Activated CD8-positive, alpha-beta memory T cell treated with anti-CD3 and anti-CD28 coated beads, Interleukin-2, amount 10 ng/mL, durations not matched to agents 7 days and 5 days (primary cell): ENCODE results near the gene COLEC12. TPM values are rescaled to one million over a fixed set of nuclear protein-coding genes. Genes with fewer than 3 reads are reported as not detected.

ENCODE experiments used
- ATAC-seq: fragments of 150-1000 bp; cut with Tn5 transposase; one replicate; pipeline ENCODE4 v1.10.0; 2021; ENCODE audit warnings: moderate library complexity
- CTCF ChIA-PET: fragments of 350-600 bp; sonication (Branson Sonifier 250); formaldehyde crosslinking; loops from one replicate; lab custom pipeline; 2021; ENCODE audit warnings: antibody characterized with exemption; lab: Charles Lee
- DNase-seq: peaks from one replicate; pipeline ENCODE4 v3.0.0-alpha.2; 2020
- H3K27ac Mint-ChIP-seq: one replicate; pipeline ENCODE4 v1.8.0; 2021; ENCODE audit warnings: mild to moderate bottlenecking, mixed read lengths
- H3K27me3 Mint-ChIP-seq: one replicate; pipeline ENCODE4 v1.8.0; 2021; ENCODE audit warnings: mixed read lengths
- H3K36me3 Mint-ChIP-seq: one replicate; pipeline ENCODE4 v1.8.0; 2021; ENCODE audit warnings: mild to moderate bottlenecking, mixed read lengths
- H3K4me1 Mint-ChIP-seq: one replicate; pipeline ENCODE4 v1.8.0; 2021; ENCODE audit warnings: mixed read lengths
- H3K4me3 Mint-ChIP-seq: one replicate; pipeline ENCODE4 v1.8.0; 2021; ENCODE audit warnings: mild to moderate bottlenecking, moderate library complexity, mixed read lengths
- H3K9me3 Mint-ChIP-seq: one replicate; pipeline ENCODE4 v1.8.0; 2022; ENCODE audit warnings: low read depth, mixed read lengths
- total RNA-seq, 2 experiments: library from RNA; stranded (reverse); gene quantifications; one replicate each; pipeline ENCODE4 v1.2.3, GENCODE V29; 2021

The COLEC12 gene
- total RNA-seq, 2 experiments from 2014 or later, result not detected

- no peaks in the 10 kb centered on the region for H3K36me3 Mint-ChIP-seq
- no peaks in the 10 kb centered on the region for H3K27me3 Mint-ChIP-seq
- H3K27ac Mint-ChIP-seq, result no peak overlapping the region
- peaks cover 3% of the 10 kb centered on the region for H3K9me3 Mint-ChIP-seq
- H3K4me3 Mint-ChIP-seq, result no peak overlapping the region
- peaks cover 4% of the 10 kb centered on the region for H3K4me1 Mint-ChIP-seq
- ATAC-seq (no peak), DNase-seq (no peak)
- CTCF ChIA-PET, result interaction anchor here (1.2 kb wide), 1 partner anchor 324 kb away, joined by 3 read pairs; no protein-coding TSS in a partner anchor
Measured at GRCh38 chr18:515838-516237, 15.3 kb upstream of the COLEC12 start.

DNA sequence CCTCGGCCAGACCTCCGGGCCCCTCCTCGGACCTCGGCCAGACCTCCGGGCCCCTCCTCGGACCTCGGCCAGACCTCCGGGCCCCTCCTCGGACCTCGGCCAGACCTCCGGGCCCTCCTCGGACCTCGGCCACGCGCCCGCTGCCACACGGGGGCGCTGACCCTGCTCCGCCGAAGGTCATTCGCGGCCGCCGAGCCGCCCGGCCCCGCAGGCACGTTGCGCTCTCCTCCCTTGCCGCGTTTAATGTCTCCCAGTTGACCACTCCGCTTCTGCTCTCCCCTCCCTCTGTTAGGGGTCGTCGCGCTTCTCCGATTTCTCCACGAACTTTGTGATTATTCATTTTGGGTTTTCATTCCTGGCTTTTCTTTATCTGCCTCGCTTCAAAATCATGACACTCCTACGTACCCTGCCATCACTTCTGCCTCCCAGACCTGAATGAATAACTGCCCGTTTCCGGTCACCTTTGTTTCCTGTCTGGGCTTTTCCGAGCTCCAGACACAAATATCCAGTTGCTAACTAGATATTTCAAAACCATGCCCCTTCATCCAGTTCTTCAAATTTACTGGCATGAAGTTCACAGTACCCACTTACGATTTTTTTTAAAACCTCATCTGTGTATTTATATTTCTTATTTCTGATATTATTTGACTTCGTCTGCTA, 14.8 kb upstream of the COLEC12 start:
- peaks cover 4% of the 10 kb centered on the region for H3K4me1 Mint-ChIP-seq
- H3K9me3 Mint-ChIP-seq, result peaks cover 3% of the 10 kb centered on the region
- ATAC-seq (no peak), DNase-seq (no peak)
- H3K36me3 Mint-ChIP-seq, result no peaks in the 10 kb centered on the region
- no peak overlapping the region for H3K27ac Mint-ChIP-seq
- no peaks in the 10 kb centered on the region for H3K27me3 Mint-ChIP-seq
- H3K4me3 Mint-ChIP-seq, result no peak overlapping the region
- CTCF ChIA-PET, result no interaction called here

DNA sequence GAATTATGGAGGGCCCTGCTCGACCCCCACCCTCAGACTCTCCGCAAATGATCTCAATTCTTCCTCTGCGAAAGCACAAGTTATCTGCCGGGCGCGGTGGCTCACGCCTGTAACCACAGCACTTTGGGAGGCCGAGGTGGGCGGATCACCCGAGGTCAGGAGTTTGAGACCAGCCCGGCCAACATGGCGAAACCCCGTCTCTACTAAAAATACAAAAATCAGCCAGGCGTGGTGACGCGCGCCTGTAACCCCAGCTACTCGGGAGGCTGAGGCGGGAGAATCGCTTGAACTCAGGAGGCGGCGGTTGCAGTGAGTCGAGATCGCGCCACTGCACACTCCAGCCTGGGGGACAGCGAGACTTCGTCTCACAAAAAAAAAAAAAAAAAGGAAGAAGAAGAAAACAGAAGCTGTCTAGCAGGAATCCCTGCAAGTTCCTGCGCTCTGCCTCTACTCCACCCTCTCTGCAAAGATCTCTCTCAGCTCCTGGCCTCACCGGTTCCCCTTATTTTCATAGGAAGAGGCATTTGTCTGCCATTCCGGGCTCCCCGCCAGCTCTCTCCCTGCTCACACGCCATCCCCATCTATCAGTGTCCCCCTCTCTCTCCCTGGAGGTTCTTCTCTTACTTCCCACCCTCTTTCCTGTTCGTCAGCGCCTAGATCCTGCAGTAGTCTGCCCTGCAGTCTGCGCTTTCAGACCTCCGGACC, 13.5 kb upstream of the COLEC12 start:
- H3K27ac Mint-ChIP-seq, result no peak overlapping the region
- no peaks in the 10 kb centered on the region for H3K27me3 Mint-ChIP-seq
- CTCF ChIA-PET, result no interaction called here
- DNase-seq (no peak), ATAC-seq (no peak)
- no peaks in the 10 kb centered on the region for H3K36me3 Mint-ChIP-seq
- H3K4me1 Mint-ChIP-seq, result peaks cover 3% of the 10 kb centered on the region
- H3K4me3 Mint-ChIP-seq, result no peak overlapping the region
- peaks cover 3% of the 10 kb centered on the region for H3K9me3 Mint-ChIP-seq

DNA sequence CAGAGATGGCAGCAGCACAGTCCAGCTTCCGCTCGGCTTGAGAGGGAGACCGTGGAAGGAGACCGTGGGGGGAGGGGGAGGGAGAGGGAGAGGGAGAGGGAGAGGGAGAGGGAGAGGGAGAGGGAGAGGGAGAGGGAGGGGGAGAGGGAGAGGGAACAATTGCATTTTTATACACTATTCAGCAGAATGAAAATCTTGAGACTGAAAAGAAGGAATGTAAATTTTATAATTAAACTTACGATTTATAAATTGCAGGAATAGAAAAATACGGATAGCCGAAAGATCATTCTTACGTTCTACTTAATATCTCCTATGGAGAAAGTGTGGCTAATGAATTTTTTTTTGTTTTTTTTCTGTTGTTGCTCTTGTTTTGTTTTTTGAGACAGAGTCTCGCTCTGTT, 12.5 kb upstream of the COLEC12 start:
- CTCF ChIA-PET, result no interaction called here
- Mint-ChIP-seq H3K4me3 (no peak overlapping the region), H3K4me1 (no peaks in the 10 kb centered on the region)

DNA sequence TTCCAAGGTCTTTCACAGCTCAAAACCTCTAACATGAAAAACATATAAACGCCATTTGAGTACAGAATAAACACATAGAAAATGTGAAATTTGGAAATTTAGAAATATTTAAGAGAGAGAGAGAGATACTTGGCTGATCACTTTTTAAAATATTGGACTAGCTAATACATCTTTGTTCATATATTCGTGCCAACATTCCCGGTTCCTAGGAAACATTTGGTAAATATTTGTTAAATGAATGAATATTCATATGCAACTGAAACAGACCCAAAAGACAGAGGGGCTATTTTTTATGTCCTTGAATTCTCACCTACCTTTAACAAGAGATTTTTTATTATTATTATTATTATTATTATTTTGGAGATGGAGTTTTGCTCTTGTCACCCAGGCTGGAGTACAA, 8.3 kb upstream of the COLEC12 start:
- Mint-ChIP-seq H3K9me3 (no peaks in the 10 kb centered on the region), H3K4me3 (no peak overlapping the region), H3K4me1 (no peaks in the 10 kb centered on the region), H3K27me3 (peaks cover 8% of the 10 kb centered on the region), H3K27ac (no peak overlapping the region), H3K36me3 (no peaks in the 10 kb centered on the region)
- CTCF ChIA-PET, result no interaction called here
- DNase-seq (no peak), ATAC-seq (no peak)

More for the DNA sequence above, 12.5 kb upstream of the COLEC12 start:
- no peaks in the 10 kb centered on the region for H3K27me3 Mint-ChIP-seq
- DNase-seq, result no peak
- H3K27ac Mint-ChIP-seq, result no peak overlapping the region
- peaks cover 3% of the 10 kb centered on the region for H3K9me3 Mint-ChIP-seq
- no peaks in the 10 kb centered on the region for H3K36me3 Mint-ChIP-seq
- ATAC-seq, result no peak

DNA sequence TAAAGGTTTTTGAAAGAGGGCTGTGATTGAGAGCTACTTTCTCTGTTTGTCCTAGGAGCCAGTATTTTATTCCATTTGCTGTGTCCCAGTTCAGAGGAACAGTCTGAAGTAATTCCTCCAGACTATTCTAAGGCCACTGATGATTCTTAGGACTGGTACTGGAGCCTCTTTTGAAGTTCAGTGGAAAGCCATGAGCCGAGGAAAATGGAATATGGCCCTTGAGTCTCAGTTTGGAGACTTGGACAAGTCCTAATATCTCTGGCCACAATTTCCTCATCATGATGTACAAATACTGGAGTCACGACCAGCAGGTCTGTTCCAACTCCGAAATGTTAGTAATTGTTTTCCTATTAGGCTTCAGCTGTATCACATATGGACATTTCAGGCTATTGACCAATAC, 7.1 kb upstream of the COLEC12 start:
- ATAC-seq, result no peak

DNA sequence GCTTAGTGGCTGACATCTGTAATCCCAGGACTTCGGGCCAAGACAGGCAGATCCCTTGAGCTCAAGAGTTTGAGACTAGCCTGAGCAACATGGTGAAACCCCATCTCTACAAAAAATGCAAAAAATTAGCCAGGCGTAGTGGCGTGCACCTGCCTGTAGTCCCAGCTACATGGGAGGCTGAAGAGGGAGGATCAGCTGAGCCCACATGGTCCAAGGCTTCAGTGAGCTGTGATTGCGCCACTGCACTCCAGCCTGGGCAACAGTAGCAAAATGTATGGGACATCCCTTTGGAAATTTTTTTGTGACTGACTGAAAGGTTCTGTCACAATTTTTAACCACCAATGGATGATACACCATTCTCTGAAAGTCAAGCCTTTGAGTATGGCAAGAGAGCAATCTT, 6.3 kb upstream of the COLEC12 start:
- CTCF ChIA-PET, result interaction anchor here (2.2 kb wide), 1 partner anchor 10 kb away, joined by 5 read pairs; no protein-coding TSS in a partner anchor
- Mint-ChIP-seq H3K27ac (no peak overlapping the region), H3K4me1 (no peaks in the 10 kb centered on the region), H3K9me3 (no peaks in the 10 kb centered on the region), H3K27me3 (peaks cover 17% of the 10 kb centered on the region), H3K36me3 (no peaks in the 10 kb centered on the region), H3K4me3 (no peak overlapping the region)
- ATAC-seq (no peak), DNase-seq (no peak)

More for the DNA sequence above, 7.1 kb upstream of the COLEC12 start:
- CTCF ChIA-PET, result interaction anchor here (2.2 kb wide), 1 partner anchor 11 kb away, joined by 5 read pairs; no protein-coding TSS in a partner anchor
- Mint-ChIP-seq H3K36me3 (no peaks in the 10 kb centered on the region), H3K4me3 (no peak overlapping the region), H3K4me1 (no peaks in the 10 kb centered on the region), H3K9me3 (no peaks in the 10 kb centered on the region), H3K27me3 (peaks cover 14% of the 10 kb centered on the region), H3K27ac (no peak overlapping the region)
- DNase-seq, result no peak

GRCh38 chr18:506264-506663, 5.8 kb upstream of the COLEC12 start:
- Mint-ChIP-seq H3K36me3 (no peaks in the 10 kb centered on the region), H3K9me3 (no peaks in the 10 kb centered on the region), H3K27me3 (peaks cover 22% of the 10 kb centered on the region), H3K4me1 (no peaks in the 10 kb centered on the region), H3K4me3 (no peak overlapping the region), H3K27ac (no peak overlapping the region)
- CTCF ChIA-PET, result interaction anchor here (2.2 kb wide), 1 partner anchor 10 kb away, joined by 5 read pairs; no protein-coding TSS in a partner anchor
- no peak for ATAC-seq
- no peak for DNase-seq

GRCh38 chr18:505483-506122, 5.1 kb upstream of the COLEC12 start:
- H3K4me1 Mint-ChIP-seq, result peaks cover 4% of the 10 kb centered on the region
- peaks cover 28% of the 10 kb centered on the region for H3K27me3 Mint-ChIP-seq
- DNase-seq (no peak), ATAC-seq (no peak)
- no peaks in the 10 kb centered on the region for H3K9me3 Mint-ChIP-seq
- H3K4me3 Mint-ChIP-seq, result no peak overlapping the region
- H3K27ac Mint-ChIP-seq, result no peak overlapping the region
- CTCF ChIA-PET, result no interaction called here
- no peaks in the 10 kb centered on the region for H3K36me3 Mint-ChIP-seq

DNA sequence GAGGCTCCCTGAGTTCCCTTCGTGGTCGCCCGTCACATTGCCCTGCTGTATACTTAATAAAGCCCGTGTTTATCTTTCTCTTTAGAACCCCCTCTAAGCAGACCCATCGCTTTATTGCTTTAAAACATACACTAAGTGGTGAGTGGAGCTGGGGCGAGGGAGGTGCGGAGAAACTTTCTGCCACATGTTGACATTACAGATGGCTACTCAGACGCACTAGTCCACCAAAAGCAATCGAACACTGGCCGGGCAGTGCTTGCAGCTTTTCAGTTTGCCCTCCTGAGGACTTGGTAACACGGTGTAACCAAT, 859 bp upstream of the COLEC12 start:
- Mint-ChIP-seq H3K4me1 (peaks cover 9% of the 10 kb centered on the region), H3K36me3 (no peaks in the 10 kb centered on the region), H3K27ac (no peak overlapping the region), H3K27me3 (peaks cover 56% of the 10 kb centered on the region), H3K4me3 (no peak overlapping the region), H3K9me3 (no peaks in the 10 kb centered on the region)
- CTCF ChIA-PET, result no interaction called here
- no peak for DNase-seq
- ATAC-seq, result no peak

DNA sequence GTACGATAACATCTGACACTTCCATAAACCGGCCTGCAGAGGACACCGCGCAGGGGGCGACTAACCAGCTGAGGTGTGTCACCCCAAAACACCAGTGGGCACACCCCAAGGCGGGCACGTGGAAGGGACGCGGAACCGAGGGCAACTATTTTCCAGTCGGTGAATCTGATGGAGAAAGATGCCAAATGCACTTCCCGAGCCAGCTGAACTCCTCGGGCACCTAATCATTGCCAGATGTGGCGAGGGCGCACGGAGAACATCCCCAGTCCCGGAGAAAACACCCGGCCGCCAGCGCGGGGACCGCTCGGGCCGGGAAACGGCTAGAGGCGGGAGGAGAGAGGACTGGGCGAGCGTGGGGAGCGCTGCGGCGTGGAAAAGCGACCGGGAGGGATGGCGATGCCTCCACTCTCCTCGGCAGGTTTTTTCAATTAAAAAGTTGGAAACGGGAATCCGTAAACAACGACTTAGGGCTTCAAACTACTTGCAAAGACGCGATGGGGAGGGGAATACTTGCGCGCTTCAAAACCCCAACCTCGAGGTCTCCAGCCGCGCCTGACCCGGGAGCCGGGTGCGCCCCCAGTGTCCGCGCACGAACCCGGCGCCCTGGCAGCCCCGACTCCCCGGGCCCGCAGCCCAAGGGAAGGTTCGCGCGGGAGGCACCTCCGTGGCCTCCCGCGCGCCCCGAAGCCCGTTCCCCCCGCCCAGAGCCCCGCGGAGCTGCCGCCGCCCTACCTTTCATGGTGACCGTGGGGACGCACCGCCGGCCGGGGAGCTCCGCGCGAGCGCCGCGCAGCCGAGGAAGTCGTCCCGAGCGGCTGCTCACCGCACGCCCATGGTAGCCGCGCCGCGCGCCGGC, 497 bp downstream of the COLEC12 start:
- DNase-seq, result no peak
- H3K4me1 Mint-ChIP-seq, result peaks cover 9% of the 10 kb centered on the region
- no peak for ATAC-seq
- H3K27me3 Mint-ChIP-seq, result peaks cover 57% of the 10 kb centered on the region
- no peaks in the 10 kb centered on the region for H3K9me3 Mint-ChIP-seq
- CTCF ChIA-PET, result no interaction called here
- H3K36me3 Mint-ChIP-seq, result no peaks in the 10 kb centered on the region
- H3K27ac Mint-ChIP-seq, result peak overlapping the region; percentile 36
- H3K4me3 Mint-ChIP-seq, result no peak overlapping the region

DNA sequence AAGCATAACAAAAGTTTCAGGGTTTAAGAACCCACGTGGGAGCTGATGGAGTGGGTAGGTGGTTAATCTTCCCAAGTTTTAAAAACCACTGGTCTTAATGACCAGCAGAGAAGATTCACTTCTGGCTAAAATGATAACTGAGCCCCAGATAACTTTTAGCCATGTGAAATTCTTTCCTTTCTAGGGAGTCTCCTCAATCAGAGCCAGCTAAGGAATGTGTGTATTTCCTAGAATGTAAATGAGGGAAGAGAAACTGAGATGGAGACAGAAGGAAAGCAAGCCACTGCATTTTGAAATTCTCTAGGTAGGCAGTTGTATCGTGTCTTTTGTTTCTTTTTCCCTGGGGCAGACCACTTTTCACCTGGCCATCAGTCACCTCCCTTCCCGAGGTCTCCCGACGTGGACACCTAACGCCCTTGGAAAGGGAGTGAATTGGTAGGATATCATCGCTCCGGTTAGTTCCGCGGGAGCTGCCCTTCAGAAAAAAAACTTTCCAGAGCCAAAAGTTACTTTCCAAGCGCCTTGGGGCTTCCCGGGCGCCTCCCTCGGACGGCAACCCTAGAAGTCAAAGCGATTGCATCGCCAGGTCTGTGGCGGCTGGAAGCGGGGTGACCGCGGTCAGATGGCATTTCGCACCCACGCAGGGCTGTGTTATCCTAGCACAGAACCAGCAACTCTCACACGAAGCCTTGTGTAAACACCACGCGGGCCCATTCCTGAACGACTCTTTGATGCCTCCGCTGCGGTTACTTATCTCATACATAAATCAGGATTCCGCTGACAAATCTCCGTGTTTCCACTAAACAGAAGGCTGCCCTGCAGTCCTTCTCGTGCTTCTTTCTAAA, 1.3 kb downstream of the COLEC12 start:
- no peak for ATAC-seq
- peaks cover 59% of the 10 kb centered on the region for H3K27me3 Mint-ChIP-seq

More for the DNA sequence above, 1.3 kb downstream of the COLEC12 start:
- Mint-ChIP-seq H3K4me1 (peaks cover 9% of the 10 kb centered on the region), H3K4me3 (no peak overlapping the region), H3K27ac (peak overlapping the region; percentile 36), H3K9me3 (no peaks in the 10 kb centered on the region), H3K36me3 (no peaks in the 10 kb centered on the region)
- no peak for DNase-seq
- CTCF ChIA-PET, result no interaction called here
